B cell (primary cell): ENCODE measurements around the gene MME. TPM values are rescaled to one million over a fixed set of nuclear protein-coding genes. Genes with fewer than 3 reads are reported as not detected.

Experiments used
- ATAC-seq: fragments of 200-7000 bp; cut with Tn5 transposase; one replicate; pipeline ENCODE4 v1.10.0; 2021; ENCODE audit warnings: low read depth, mild to moderate bottlenecking, moderate number of reproducible peaks, moderate library complexity
- CTCF ChIA-PET: fragments of 350-600 bp; sonication (Branson Sonifier 250); formaldehyde crosslinking; loops from one replicate; lab custom pipeline; 2021; ENCODE audit warnings: antibody characterized with exemption, inconsistent platforms; lab: Charles Lee
- POLR2A ChIA-PET: fragments of 350-600 bp; sonication (Branson Sonifier 250); formaldehyde crosslinking; loops from one replicate; lab custom pipeline; 2021; ENCODE audit warnings: antibody characterized with exemption; lab: Charles Lee
- DNase-seq: peaks from one replicate; pipeline ENCODE4 v3.0.0; 2013
- H2AFZ ChIP-seq: 2 replicates; pipeline ENCODE4 v1.6.1; 2012; ENCODE audit warnings: mild to moderate bottlenecking, low read depth, low read length; ENCODE audit not compliant: insufficient read depth, poor library complexity, severe bottlenecking
- H3K27ac ChIP-seq, 2 donors: 1 replicate in 1 of 2; 2 replicates in 1 of 2; pipeline ENCODE4 v1.5.1; 2012 to 2013; ENCODE audit warnings: low read length in 2 of 2, mild to moderate bottlenecking in 2 of 2, moderate library complexity in 1 of 2
- H3K27me3 ChIP-seq, 4 experiments: fragments of 200-600 bp in 1 of 4; sonication (generic) in 1 of 4; replicated peaks in 1 of 4; 1 replicate in 2 of 4; 2 replicates in 2 of 4; pipeline versions ENCODE4 v1.6.1 to v1.7.0; 2013 to 2016; ENCODE audit warnings: low read length in 3 of 4, mild to moderate bottlenecking in 2 of 4, mixed read lengths in 1 of 4, moderate library complexity in 1 of 4; ENCODE audit not compliant: insufficient read depth in 4 of 4, control insufficient read depth in 3 of 4; ENCODE audit errors: control extremely low read depth in 1 of 4
- H3K36me3 ChIP-seq, 2 experiments: replicated peaks in 1 of 2; 1 replicate in 1 of 2; 2 replicates in 1 of 2; pipeline versions ENCODE4 v1.6.1 to v1.7.1; 2013; ENCODE audit warnings: low read length in 1 of 2; ENCODE audit not compliant: insufficient read depth in 2 of 2, control insufficient read depth in 1 of 2; ENCODE audit errors: control extremely low read depth in 1 of 2, extremely low read depth in 1 of 2
- H3K4me1 ChIP-seq, 2 donors: fragments of 200-600 bp in 1 of 2; sonication (generic) in 1 of 2; 1 replicate in 1 of 2; 2 replicates in 1 of 2; pipeline versions ENCODE4 v1.5.1 to v1.6.1; 2013 to 2017; ENCODE audit warnings: low read length in 2 of 2; ENCODE audit not compliant: control insufficient read depth in 2 of 2, insufficient read depth in 2 of 2
- H3K4me2 ChIP-seq: replicated peaks from 2 replicates; pipeline ENCODE3; 2012; ENCODE audit warnings: mild to moderate bottlenecking, low read depth, low read length; ENCODE audit not compliant: poor library complexity, severe bottlenecking
- H3K4me3 ChIP-seq, 5 experiments: fragments of 200-600 bp in 1 of 5; sonication (generic) in 1 of 5; 1 replicate in 3 of 5; 2 replicates in 2 of 5; pipeline versions ENCODE4 v1.5.1 to v1.7.0; 2011 to 2016; ENCODE audit warnings: low read length in 4 of 5, mild to moderate bottlenecking in 4 of 5, low read depth in 2 of 5, control low read depth in 1 of 5, moderate library complexity in 1 of 5; ENCODE audit not compliant: insufficient read depth in 1 of 5; ENCODE audit errors: control extremely low read depth in 1 of 5, extremely low read depth in 1 of 5
- H3K79me2 ChIP-seq: fragments of 200-600 bp; sonication (generic); one replicate; pipeline ENCODE4 v1.6.0; 2016; ENCODE audit warnings: low read length; ENCODE audit not compliant: control insufficient read depth, insufficient read depth
- H3K9ac ChIP-seq: fragments of 200-600 bp; sonication (generic); 2 replicates; pipeline ENCODE4 v1.6.1; 2017; ENCODE audit warnings: mild to moderate bottlenecking, low read length, moderate library complexity
- H3K9me3 ChIP-seq, 3 donors: one replicate each; pipeline versions ENCODE4 v1.6.1 to v1.7.1; 2013; ENCODE audit warnings: low read length in 2 of 3; ENCODE audit not compliant: control insufficient read depth in 2 of 3, insufficient read depth in 1 of 3; ENCODE audit errors: control extremely low read depth in 1 of 3
- H4K20me1 ChIP-seq: 2 replicates; pipeline ENCODE4 v1.6.0; 2012; ENCODE audit warnings: mild to moderate bottlenecking, low read length; ENCODE audit not compliant: insufficient read depth, control insufficient read depth, poor library complexity, severe bottlenecking
- H3K27ac Mint-ChIP-seq: one replicate; pipeline ENCODE4 v1.8.0; 2021; ENCODE audit warnings: mixed read lengths
- H3K27me3 Mint-ChIP-seq: one replicate; pipeline ENCODE4 v1.8.0; 2021; ENCODE audit warnings: mixed read lengths
- H3K4me1 Mint-ChIP-seq: one replicate; pipeline ENCODE4 v1.8.0; 2021; ENCODE audit warnings: mixed read lengths
- H3K4me3 Mint-ChIP-seq: one replicate; pipeline ENCODE4 v1.8.0; 2021; ENCODE audit warnings: mixed read lengths
- H3K9me3 Mint-ChIP-seq: one replicate; pipeline ENCODE4 v1.8.0; 2022; ENCODE audit warnings: mixed read lengths; ENCODE audit not compliant: insufficient read depth
- CTCF ChIP-seq: fragments of 200-600 bp; IDR thresholded peaks from one replicate; pipeline ENCODE4 v1.8.0; 2022; ENCODE audit warnings: antibody characterized with exemption, mild to moderate bottlenecking
- EZH2 ChIP-seq: IDR thresholded peaks from 2 replicates; pipeline ENCODE4 v1.6.1; 2012; ENCODE audit warnings: borderline replicate concordance, low read depth, mild to moderate bottlenecking, moderate library complexity, low read length; ENCODE audit not compliant: insufficient read depth, poor library complexity, severe bottlenecking
- WGBS: methylation state at CpG from one replicate; pipeline ENCODE4 v1.1.5; 2013; ENCODE audit warnings: missing lambda C conversion rate; ENCODE audit not compliant: insufficient coverage; 5-methylcytosine and 5-hydroxymethylcytosine counted together
- intact Hi-C: fragments of 100-400 bp; cut with micrococcal nuclease; formaldehyde crosslinking; loops from one replicate; pipeline ENCODE4 v1.10.0; 2022
- polyA plus RNA-seq: library from polyadenylated mRNA; depleted of rRNA; stranded (reverse); fragments of >200 nt; gene quantifications from 2 replicates; pipeline ENCODE4 v1.2.3, GENCODE V29; 2012
- total RNA-seq, 2 donors: library from RNA; stranded (reverse); fragments of 120-200 nt in 1 of 2; gene quantifications; 1 replicate in 1 of 2; 2 replicates in 1 of 2; pipeline versions ENCODE4 v1.2.3 to v1.2.4, GENCODE V29; 2013 to 2022

The MME gene
- total and polyA plus RNA-seq, 2 donors (not counting 1 experiment from before 2014, with no cell fraction given): 0.88 to 11.2 TPM

- ATAC-seq: no peak
- H2AFZ ChIP-seq: no peak overlapping the region
- no peaks in the 10 kb centered on the region for H3K27me3 Mint-ChIP-seq
- no peak overlapping the region for H3K27ac ChIP-seq
- no peaks in the 10 kb centered on the region for H3K4me1 Mint-ChIP-seq
- DNase-seq: no peak
- no peaks in the 10 kb centered on the region for H3K9me3 ChIP-seq
- H3K27me3 ChIP-seq: no peaks in the 10 kb centered on the region
- ChIA-PET POLR2A (no interaction called here), CTCF (no interaction called here)
- intact Hi-C loops: no loop called here
- no peak overlapping the region for H3K27ac Mint-ChIP-seq
- WGBS: no CpG with 5 or more reads among the region's 3 CpGs
- no peak overlapping the region for H3K9ac ChIP-seq
- no peak overlapping the region for H3K4me3 Mint-ChIP-seq
- H3K9me3 Mint-ChIP-seq: no peaks in the 10 kb centered on the region
- no peaks in the 10 kb centered on the region for H3K79me2 ChIP-seq
- no peak overlapping the region for H3K4me2 ChIP-seq
- no peaks in the 10 kb centered on the region for H3K36me3 ChIP-seq
- no peak for TF ChIP-seq EZH2
- TF ChIP-seq CTCF: no peak
- no peaks in the 10 kb centered on the region for H4K20me1 ChIP-seq
- H3K4me1 ChIP-seq: no peaks in the 10 kb centered on the region
- no peak overlapping the region for H3K4me3 ChIP-seq
Observed at GRCh38 chr3:155069729-155070128, 10.4 kb upstream of the MME start.

GRCh38 chr3:155070316-155070715, 9.8 kb upstream of the MME start:
- POLR2A ChIA-PET: no interaction called here
- no peak overlapping the region for H3K4me2 ChIP-seq
- ATAC-seq (no peak), DNase-seq (no peak)
- CTCF ChIA-PET: no interaction called here
- no peaks in the 10 kb centered on the region for H4K20me1 ChIP-seq
- H3K27ac ChIP-seq: no peak overlapping the region
- Mint-ChIP-seq H3K27ac (no peak overlapping the region), H3K4me3 (no peak overlapping the region), H3K9me3 (no peaks in the 10 kb centered on the region), H3K27me3 (no peaks in the 10 kb centered on the region), H3K4me1 (no peaks in the 10 kb centered on the region)
- no peaks in the 10 kb centered on the region for H3K9me3 ChIP-seq
- WGBS: no CpG with 5 or more reads among the region's 2 CpGs
- no peak overlapping the region for H3K9ac ChIP-seq
- H3K4me3 ChIP-seq: no peak overlapping the region
- H3K36me3 ChIP-seq: no peaks in the 10 kb centered on the region
- no peaks in the 10 kb centered on the region for H3K27me3 ChIP-seq
- no peaks in the 10 kb centered on the region for H3K79me2 ChIP-seq
- TF ChIP-seq CTCF (no peak), EZH2 (no peak)
- intact Hi-C loops: no loop called here
- H2AFZ ChIP-seq: no peak overlapping the region
- H3K4me1 ChIP-seq: no peaks in the 10 kb centered on the region
